ENCODE data around the gene CNEP1R1. TPM values are rescaled to one million over a fixed set of nuclear protein-coding genes. Genes with fewer than 3 reads are reported as not detected.

CNEP1R1 gene
- total and polyA plus RNA-seq, 10 of the 15 experiments (the other 5 are each of a cell fraction or from before 2014, with no cell fraction given) = 11.5 to 29.2 (median 15.6) TPM

- no peak overlapping the region for H3K9ac ChIP-seq (ENCODE audit: control insufficient read depth, insufficient read depth, low read length)
- no TSS peak for BruUV-seq (replicated peaks)
- no peaks in the 10 kb centered on the region for H3K9me3 ChIP-seq (replicated peaks; ENCODE audit: control insufficient read depth, insufficient read depth, low read length)
- H3K4me3 ChIP-seq = no peak overlapping the region
- H4K20me1 ChIP-seq (ENCODE audit: control insufficient read depth, insufficient read depth) = no peaks in the 10 kb centered on the region
- no peak for FAIRE-seq
- in situ Hi-C loops (cut with MboI) = no loop called here
- SMC1A ChIA-PET (ENCODE audit: uncharacterized antibody, unreplicated experiment) = interaction anchor here (0.8 kb wide), 1 partner anchor 31 kb away, joined by 3 read pairs; the partner anchor contains the start of gene CNEP1R1
- intact Hi-C loops (cut with micrococcal nuclease; ENCODE audit: unreplicated experiment) = no loop called here
- TF ChIP-seq CREM (IDR thresholded peaks at IDR 0.05; ENCODE audit: low read depth) (0 out of 2 replicates have a peak, but pooled peaks have one; percentile 28), JUNB (IDR thresholded peaks at IDR 0.05) (peak; percentile 28; the same call in 1 of the 2 replicates), USF1 (IDR thresholded peaks at IDR 0.05; ENCODE audit: borderline replicate concordance, extremely low read length, insufficient read depth, low read depth, low read length) (no peak), BRCA1 (IDR thresholded peaks at IDR 0.05; ENCODE audit: low read depth, low read length) (no peak), CREB1 (IDR thresholded peaks at IDR 0.05; ENCODE audit: low read depth) (peak; percentile 71), ZNF384 (IDR thresholded peaks at IDR 0.05; ENCODE audit: borderline replicate concordance, low read depth, low read length) (no peak)
- H3K27ac ChIP-seq (ENCODE audit: control insufficient read depth, insufficient read depth) = no peak overlapping the region
- no peaks in the 10 kb centered on the region for H3K4me1 ChIP-seq (ENCODE audit: control insufficient read depth, insufficient read depth, low read length)
- RAD21 ChIA-PET (ENCODE audit: unreplicated experiment) = interaction anchor here (0.6 kb wide), 1 partner anchor 29 kb away, joined by 3 read pairs; no protein-coding TSS in a partner anchor
- no peak overlapping the region for H3K4me2 ChIP-seq (ENCODE audit: control insufficient read depth, insufficient read depth)
- CTCF ChIA-PET = no interaction called here
- no peaks in the 10 kb centered on the region for H3K79me2 ChIP-seq (ENCODE audit: control insufficient read depth, insufficient read depth, low read length)
- DNase-seq (ENCODE audit: low read depth, low spot score) = no peak
- H3K27me3 ChIP-seq (replicated peaks in 1 of 2; ENCODE audit: control insufficient read depth in 2 of 2, insufficient read depth in 2 of 2, low read length in 1 of 2) = no peaks in the 10 kb centered on the region
- no peak overlapping the region for H2AFZ ChIP-seq (ENCODE audit: control insufficient read depth, low read depth, low read length)
- POLR2A ChIA-PET = no interaction called here
- peak; percentile 79 for ATAC-seq
- no peaks in the 10 kb centered on the region for H3K36me3 ChIP-seq (ENCODE audit: control insufficient read depth in 2 of 2, insufficient read depth in 2 of 2, low read length in 1 of 2)
- WGBS (ENCODE audit: insufficient coverage, insufficient replicate concordance, low lambda C conversion rate, missing lambda C conversion rate) = 0% methylated on average over 1 of the region's 1 CpG
Observed at GRCh38 chr16:49993579-49993978, 31.4 kb upstream of the CNEP1R1 start.

GRCh38 chr16:49994006-49994405, 31.0 kb upstream of the CNEP1R1 start:
- H4K20me1 ChIP-seq (ENCODE audit: control insufficient read depth, insufficient read depth) = no peaks in the 10 kb centered on the region
- H3K4me1 ChIP-seq (ENCODE audit: control insufficient read depth, insufficient read depth, low read length) = no peaks in the 10 kb centered on the region
- H3K9me3 ChIP-seq (replicated peaks; ENCODE audit: control insufficient read depth, insufficient read depth, low read length) = no peaks in the 10 kb centered on the region
- H3K4me2 ChIP-seq (ENCODE audit: control insufficient read depth, insufficient read depth) = no peak overlapping the region
- H3K9ac ChIP-seq (ENCODE audit: control insufficient read depth, insufficient read depth, low read length) = no peak overlapping the region
- FAIRE-seq (no peak), DNase-seq (ENCODE audit: low read depth, low spot score) (no peak), ATAC-seq (no peak)
- no peak for TF ChIP-seq YY1 (IDR thresholded peaks at IDR 0.05; ENCODE audit: low read depth, low read length)
- no peak for TF ChIP-seq NFYA (IDR thresholded peaks at IDR 0.05; ENCODE audit: borderline replicate concordance, low read depth, low read length)
- no peak for TF ChIP-seq PBX3 (IDR thresholded peaks at IDR 0.05; ENCODE audit: insufficient replicate concordance, low read depth, low read length)
- no peak for TF ChIP-seq MXI1 (IDR thresholded peaks at IDR 0.05; ENCODE audit: low read depth, low read length)
- TF ChIP-seq TCF3 (IDR thresholded peaks at IDR 0.05; ENCODE audit: borderline replicate concordance, insufficient read depth, low read depth, low read length) = no peak
- no peak for TF ChIP-seq NR2C2 (IDR thresholded peaks at IDR 0.05; ENCODE audit: borderline replicate concordance, control insufficient read depth, insufficient read length, low read depth)
- TF ChIP-seq MTA3 (IDR thresholded peaks at IDR 0.05; ENCODE audit: borderline replicate concordance, low read length) = no peak
- no peak for TF ChIP-seq ATF2 (IDR thresholded peaks at IDR 0.05; ENCODE audit: low read length)
- no peaks in the 10 kb centered on the region for H3K27me3 ChIP-seq (replicated peaks in 1 of 2; ENCODE audit: control insufficient read depth in 2 of 2, insufficient read depth in 2 of 2, low read length in 1 of 2)
- intact Hi-C loops (cut with micrococcal nuclease; ENCODE audit: unreplicated experiment) = no loop called here
- no peak overlapping the region for H3K27ac ChIP-seq (ENCODE audit: control insufficient read depth, insufficient read depth)
- no peaks in the 10 kb centered on the region for H3K79me2 ChIP-seq (ENCODE audit: control insufficient read depth, insufficient read depth, low read length)
- ChIA-PET RAD21 (ENCODE audit: unreplicated experiment) (no interaction called here), CTCF (no interaction called here), POLR2A (no interaction called here), SMC1A (ENCODE audit: uncharacterized antibody, unreplicated experiment) (interaction anchor here (0.8 kb wide), 1 partner anchor 31 kb away, joined by 3 read pairs; the partner anchor contains the start of gene CNEP1R1)
- WGBS (ENCODE audit: insufficient coverage, insufficient replicate concordance, low lambda C conversion rate, missing lambda C conversion rate) = 15% methylated on average over 1 of the region's 1 CpG
- H3K36me3 ChIP-seq (ENCODE audit: control insufficient read depth in 2 of 2, insufficient read depth in 2 of 2, low read length in 1 of 2) = no peaks in the 10 kb centered on the region
- H3K4me3 ChIP-seq = no peak overlapping the region
- BruUV-seq (replicated peaks) = no TSS peak
- in situ Hi-C loops (cut with MboI) = no loop called here
- no peak overlapping the region for H2AFZ ChIP-seq (ENCODE audit: control insufficient read depth, low read depth, low read length)
